NB4 (cell line): ENCODE measurements around the gene HAVCR1.

Experiments used
- CTCF ChIP-seq: IDR thresholded peaks from one replicate; pipeline ENCODE4 v1.5.1; 2012; ENCODE audit warnings: low read depth, low read length
- POLR2A ChIP-seq: IDR thresholded peaks from 2 replicates; pipeline ENCODE4 v1.6.1; 2011; ENCODE audit warnings: mild to moderate bottlenecking; ENCODE audit not compliant: insufficient read length; ENCODE audit errors: extremely low read depth

GRCh38 chr5:157059891-157060290 lies 975 bp upstream of the HAVCR1 start:
- TF ChIP-seq CTCF (no peak), POLR2A (no peak)
